H9 (cell line): Measurements from ENCODE around the gene TNNT2. TPM values are rescaled to one million over a fixed set of nuclear protein-coding genes. Genes with fewer than 3 reads are reported as not detected.

ENCODE experiments used
- DNase-seq: peaks from one replicate; pipeline ENCODE4 v3.0.0-alpha.2; 2017
- H2AFZ ChIP-seq: one replicate; pipeline ENCODE4 v1.6.1; 2013; ENCODE audit warnings: mild to moderate bottlenecking, low read length, control low read depth, moderate library complexity
- H2AK5ac ChIP-seq: 2 replicates; pipeline ENCODE4 v1.6.1; 2013; ENCODE audit warnings: low read length, control low read depth, mixed read lengths; ENCODE audit not compliant: insufficient read length
- H2BK120ac ChIP-seq: one replicate; pipeline ENCODE4 v1.6.1; 2013; ENCODE audit warnings: low read depth, mild to moderate bottlenecking, low read length, control low read depth, inconsistent platforms; ENCODE audit not compliant: poor library complexity, severe bottlenecking
- H2BK12ac ChIP-seq: 2 replicates; pipeline ENCODE4 v1.6.1; 2013; ENCODE audit warnings: low read length, control low read depth, mixed read lengths, low read depth; ENCODE audit not compliant: insufficient read length
- H2BK15ac ChIP-seq: 2 replicates; pipeline ENCODE4 v1.6.1; 2013; ENCODE audit warnings: low read depth, low read length, control low read depth
- H2BK20ac ChIP-seq: one replicate; pipeline ENCODE4 v1.6.1; 2013; ENCODE audit warnings: low read depth, mild to moderate bottlenecking, low read length, control low read depth, inconsistent platforms; ENCODE audit not compliant: poor library complexity, severe bottlenecking
- H2BK5ac ChIP-seq: 2 replicates; pipeline ENCODE4 v1.6.1; 2013; ENCODE audit warnings: low read length, control low read depth, mixed read lengths; ENCODE audit not compliant: insufficient read length
- H3K14ac ChIP-seq: 2 replicates; pipeline ENCODE4 v1.6.1; 2013; ENCODE audit warnings: low read length, control low read depth; ENCODE audit not compliant: insufficient read depth
- H3K18ac ChIP-seq: 2 replicates; pipeline ENCODE4 v1.6.1; 2013; ENCODE audit warnings: low read depth, mild to moderate bottlenecking, mixed read lengths, low read length, control low read depth; ENCODE audit not compliant: insufficient read length
- H3K23ac ChIP-seq: 2 replicates; pipeline ENCODE4 v1.6.1; 2013; ENCODE audit warnings: low read length, control low read depth, mixed read lengths, low read depth; ENCODE audit not compliant: insufficient read length
- H3K23me2 ChIP-seq: 2 replicates; pipeline ENCODE4 v1.6.1; 2013; ENCODE audit warnings: low read depth, mild to moderate bottlenecking, mixed read lengths, low read length, control low read depth; ENCODE audit not compliant: insufficient read length, poor library complexity, severe bottlenecking
- H3K27ac ChIP-seq: 2 replicates; pipeline ENCODE4 v1.5.1; 2013; ENCODE audit warnings: low read length, control low read depth, mixed read lengths, low read depth; ENCODE audit not compliant: insufficient read length
- H3K27me3 ChIP-seq: 2 replicates; pipeline ENCODE4 v1.6.1; 2013; ENCODE audit warnings: low read length, control low read depth, inconsistent platforms; ENCODE audit not compliant: insufficient read depth
- H3K4ac ChIP-seq: 2 replicates; pipeline ENCODE4 v1.6.1; 2013; ENCODE audit warnings: low read depth, mild to moderate bottlenecking, control low read depth, inconsistent platforms, low read length, moderate library complexity
- H3K4me1 ChIP-seq: 2 replicates; pipeline ENCODE4 v1.6.1; 2013; ENCODE audit warnings: low read length, control low read depth, inconsistent platforms; ENCODE audit not compliant: insufficient read depth
- H3K4me2 ChIP-seq: 2 replicates; pipeline ENCODE4 v1.6.1; 2013; ENCODE audit warnings: low read length, control low read depth, mixed read lengths; ENCODE audit not compliant: insufficient read length, insufficient read depth
- H3K56ac ChIP-seq: 2 replicates; pipeline ENCODE4 v1.6.1; 2013; ENCODE audit warnings: low read depth, mild to moderate bottlenecking, mixed read lengths, low read length, control low read depth; ENCODE audit not compliant: insufficient read length
- H3K79me1 ChIP-seq: 2 replicates; pipeline ENCODE4 v1.6.1; 2013; ENCODE audit warnings: low read depth, mild to moderate bottlenecking, moderate library complexity, low read length, control low read depth, inconsistent platforms; ENCODE audit not compliant: insufficient read depth, poor library complexity, severe bottlenecking
- H3K79me2 ChIP-seq: 2 replicates; pipeline ENCODE4 v1.6.1; 2013; ENCODE audit warnings: low read length, control low read depth, inconsistent platforms; ENCODE audit not compliant: insufficient read depth
- H3K9ac ChIP-seq: 2 replicates; pipeline ENCODE4 v1.6.1; 2013; ENCODE audit warnings: low read length, control low read depth, mixed read lengths; ENCODE audit not compliant: insufficient read length; ENCODE audit errors: extremely low read depth
- H3K9me3 ChIP-seq: one replicate; pipeline ENCODE4 v1.6.1; 2013; ENCODE audit warnings: low read depth, low read length, inconsistent platforms; ENCODE audit not compliant: control insufficient read depth
- H3T11ph ChIP-seq: one replicate; pipeline ENCODE4 v1.6.1; 2013; ENCODE audit warnings: mild to moderate bottlenecking, low read length, control low read depth, inconsistent platforms
- H4K20me1 ChIP-seq: one replicate; pipeline ENCODE4 v1.6.1; 2013; ENCODE audit not compliant: control insufficient read depth, insufficient read length, insufficient read depth
- H4K5ac ChIP-seq: 2 replicates; pipeline ENCODE4 v1.6.1; 2013; ENCODE audit warnings: low read depth, mild to moderate bottlenecking, mixed read lengths, low read length, control low read depth; ENCODE audit not compliant: insufficient read length
- H4K8ac ChIP-seq: replicated peaks from 2 replicates; pipeline ENCODE4 v1.6.1; 2013; ENCODE audit warnings: low read length, control low read depth, mixed read lengths, low read depth; ENCODE audit not compliant: insufficient read length
- H4K91ac ChIP-seq: 2 replicates; pipeline ENCODE4 v1.6.1; 2013; ENCODE audit warnings: low read depth, mild to moderate bottlenecking, moderate library complexity, mixed read lengths, low read length, control low read depth; ENCODE audit not compliant: insufficient read length
- H3K27ac Mint-ChIP-seq, 3 experiments: 2 replicates in 2 of 3; 3 replicates in 1 of 3; pipeline ENCODE4 v1.8.0; 2020 to 2021; ENCODE audit warnings: mixed read lengths in 3 of 3, mild to moderate bottlenecking in 1 of 3, moderate library complexity in 1 of 3
- H3K27me3 Mint-ChIP-seq: 2 replicates; pipeline ENCODE4 v1.8.0; 2021; ENCODE audit warnings: low read depth, mild to moderate bottlenecking, moderate library complexity, mixed read lengths
- H3K36me3 Mint-ChIP-seq, 3 experiments: 2 replicates in 2 of 3; 3 replicates in 1 of 3; pipeline ENCODE4 v1.8.0; 2020 to 2021; ENCODE audit warnings: low read depth in 3 of 3, mixed read lengths in 3 of 3; ENCODE audit not compliant: insufficient read depth in 1 of 3
- H3K4me1 Mint-ChIP-seq, 2 experiments: 2 replicates each; pipeline ENCODE4 v1.8.0; 2020; ENCODE audit warnings: mixed read lengths in 2 of 2
- H3K4me3 Mint-ChIP-seq, 2 experiments: 2 replicates in 1 of 2; 3 replicates in 1 of 2; pipeline ENCODE4 v1.8.0; 2020 to 2021; ENCODE audit warnings: mild to moderate bottlenecking in 2 of 2, mixed read lengths in 2 of 2, moderate library complexity in 1 of 2
- H3K9me3 Mint-ChIP-seq, 2 experiments: 2 replicates in 1 of 2; 3 replicates in 1 of 2; pipeline ENCODE4 v1.8.0; 2020; ENCODE audit warnings: mild to moderate bottlenecking in 2 of 2, mixed read lengths in 2 of 2, moderate library complexity in 1 of 2
- WGBS: extraction: QIAGEN DNeasy Blood & Tissue Kit; methylation state at CpG from one replicate; pipeline ENCODE4 v1.1.7; 2013; ENCODE audit warnings: missing lambda C conversion rate, low lambda C conversion rate, mixed read lengths; ENCODE audit not compliant: insufficient read length; ENCODE audit errors: extremely low coverage; 5-methylcytosine and 5-hydroxymethylcytosine counted together
- total RNA-seq: library from RNA; stranded (reverse); gene quantifications from 2 replicates; pipeline ENCODE4 v1.2.1, GENCODE V29; 2021
- TF ChIP-seq, protein P1 (sequence below): fragments of 200-600 bp; sonication (generic); conservative IDR thresholded peaks from 3 replicates; pipeline ENCODE4 v1.8.0; 2021; ENCODE audit warnings: antibody characterized with exemption, mild to moderate bottlenecking

TNNT2 gene
- total RNA-seq, 1 experiment from 2014 or later: 8.6 TPM

DNA sequence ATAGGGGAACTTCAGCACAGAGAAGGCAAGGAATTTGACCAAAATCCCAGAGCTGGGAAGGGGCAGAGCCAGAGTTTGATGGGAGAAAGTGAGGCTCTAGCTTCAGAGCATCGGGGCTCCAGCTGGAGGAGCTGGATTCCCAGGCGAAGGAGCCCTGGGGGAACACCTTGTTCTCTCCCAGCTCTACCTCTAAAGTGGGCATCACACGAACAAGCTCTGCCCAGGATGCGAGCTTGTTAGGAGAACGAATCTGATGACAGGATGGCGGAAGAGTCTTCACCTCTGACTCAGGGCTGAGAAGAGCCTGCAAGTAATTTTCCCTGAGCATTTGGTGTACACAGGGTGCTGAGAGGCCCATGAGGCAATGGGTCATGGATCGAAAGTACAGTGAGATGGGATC, 22.0 kb downstream of the TNNT2 start:
- H3K27ac ChIP-seq: no peak overlapping the region
- H3K27me3 Mint-ChIP-seq: no peaks in the 10 kb centered on the region; the same call in none of the 2 replicates
- WGBS: no CpG with 5 or more reads among the region's 7 CpGs

More for the DNA sequence above, 22.0 kb downstream of the TNNT2 start:
- Histone ChIP-seq H3K23me2 (no peaks in the 10 kb centered on the region), H4K8ac (no peak overlapping the region), H3K9me3 (no peaks in the 10 kb centered on the region), H2BK120ac (no peak overlapping the region), H2BK5ac (no peak overlapping the region), H3T11ph (no peak overlapping the region), H3K4me2 (no peak overlapping the region), H3K9ac (no peak overlapping the region), H2AFZ (no peak overlapping the region), H3K14ac (no peak overlapping the region), H3K56ac (no peak overlapping the region), H3K79me2 (no peaks in the 10 kb centered on the region), H2BK15ac (no peak overlapping the region), H4K20me1 (no peaks in the 10 kb centered on the region), H4K5ac (no peak overlapping the region), H2BK20ac (no peak overlapping the region), H3K4ac (no peak overlapping the region), H4K91ac (no peak overlapping the region), H2BK12ac (no peak overlapping the region), H3K79me1 (no peaks in the 10 kb centered on the region), H2AK5ac (no peak overlapping the region), H3K18ac (no peak overlapping the region), H3K4me1 (no peaks in the 10 kb centered on the region), H3K23ac (no peak overlapping the region), H3K27me3 (no peaks in the 10 kb centered on the region)
- Mint-ChIP-seq H3K4me1 (peaks cover 6 to 21% of the 10 kb centered on the region in 2 experiments), H3K9me3 (no peaks in the 10 kb centered on the region), H3K27ac (peak overlapping the region in 1 of 3 experiments; percentile 19; a peak in 1 of 7 replicates), H3K36me3 (no peaks in the 10 kb centered on the region), H3K4me3 (no peak overlapping the region)
- TF ChIP-seq, protein P1, sequence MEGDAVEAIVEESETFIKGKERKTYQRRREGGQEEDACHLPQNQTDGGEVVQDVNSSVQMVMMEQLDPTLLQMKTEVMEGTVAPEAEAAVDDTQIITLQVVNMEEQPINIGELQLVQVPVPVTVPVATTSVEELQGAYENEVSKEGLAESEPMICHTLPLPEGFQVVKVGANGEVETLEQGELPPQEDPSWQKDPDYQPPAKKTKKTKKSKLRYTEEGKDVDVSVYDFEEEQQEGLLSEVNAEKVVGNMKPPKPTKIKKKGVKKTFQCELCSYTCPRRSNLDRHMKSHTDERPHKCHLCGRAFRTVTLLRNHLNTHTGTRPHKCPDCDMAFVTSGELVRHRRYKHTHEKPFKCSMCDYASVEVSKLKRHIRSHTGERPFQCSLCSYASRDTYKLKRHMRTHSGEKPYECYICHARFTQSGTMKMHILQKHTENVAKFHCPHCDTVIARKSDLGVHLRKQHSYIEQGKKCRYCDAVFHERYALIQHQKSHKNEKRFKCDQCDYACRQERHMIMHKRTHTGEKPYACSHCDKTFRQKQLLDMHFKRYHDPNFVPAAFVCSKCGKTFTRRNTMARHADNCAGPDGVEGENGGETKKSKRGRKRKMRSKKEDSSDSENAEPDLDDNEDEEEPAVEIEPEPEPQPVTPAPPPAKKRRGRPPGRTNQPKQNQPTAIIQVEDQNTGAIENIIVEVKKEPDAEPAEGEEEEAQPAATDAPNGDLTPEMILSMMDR: no peak
- no peak for DNase-seq
